Kidney tubule cell (primary cell): Measurements from ENCODE around the gene TSPAN9.

ENCODE experiments used
- DNase-seq: peaks from one replicate; pipeline ENCODE4 v3.0.0-alpha.2; 2018; ENCODE audit warnings: low spot score

Gene TSPAN9

DNA sequence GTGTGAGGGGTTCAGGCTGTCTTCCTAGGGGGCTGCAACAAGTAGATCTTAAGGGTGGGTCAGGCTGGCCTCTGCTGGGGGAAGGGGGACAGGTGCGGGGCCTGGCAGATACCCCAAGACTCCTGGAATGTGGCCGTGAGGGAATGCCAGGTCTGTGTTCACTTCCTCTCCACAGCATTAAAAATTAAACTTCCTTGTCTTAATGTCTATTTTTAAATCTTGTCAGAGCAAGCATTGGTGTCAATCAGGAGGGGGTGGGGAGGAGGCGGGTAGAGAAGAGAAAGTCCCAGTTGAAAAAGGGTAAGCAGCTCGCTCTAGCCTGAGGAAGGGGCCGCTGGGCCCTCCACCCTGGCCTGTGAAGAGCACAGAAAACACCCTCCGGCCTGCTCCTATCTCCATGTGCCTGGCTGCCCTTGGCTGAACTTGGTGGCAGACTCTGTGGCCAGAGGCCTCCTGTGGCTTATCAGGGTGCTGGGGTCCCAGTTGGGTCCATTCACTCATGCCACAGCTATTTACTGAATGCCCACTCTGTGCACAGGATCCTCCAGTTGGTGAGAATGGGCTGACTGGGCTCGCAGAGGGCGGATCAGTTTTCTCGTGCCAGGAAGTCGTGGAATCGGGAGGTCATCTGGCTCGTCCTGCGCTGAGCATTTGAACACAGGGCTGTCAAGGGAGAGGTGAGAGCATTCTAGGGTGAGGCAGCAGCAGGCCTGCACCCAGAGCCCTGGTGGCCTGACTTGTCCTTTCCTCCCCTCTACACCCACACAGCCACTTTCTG, 128.8 kb downstream of the TSPAN9 start:
- peak; percentile 79 for DNase-seq

DNA sequence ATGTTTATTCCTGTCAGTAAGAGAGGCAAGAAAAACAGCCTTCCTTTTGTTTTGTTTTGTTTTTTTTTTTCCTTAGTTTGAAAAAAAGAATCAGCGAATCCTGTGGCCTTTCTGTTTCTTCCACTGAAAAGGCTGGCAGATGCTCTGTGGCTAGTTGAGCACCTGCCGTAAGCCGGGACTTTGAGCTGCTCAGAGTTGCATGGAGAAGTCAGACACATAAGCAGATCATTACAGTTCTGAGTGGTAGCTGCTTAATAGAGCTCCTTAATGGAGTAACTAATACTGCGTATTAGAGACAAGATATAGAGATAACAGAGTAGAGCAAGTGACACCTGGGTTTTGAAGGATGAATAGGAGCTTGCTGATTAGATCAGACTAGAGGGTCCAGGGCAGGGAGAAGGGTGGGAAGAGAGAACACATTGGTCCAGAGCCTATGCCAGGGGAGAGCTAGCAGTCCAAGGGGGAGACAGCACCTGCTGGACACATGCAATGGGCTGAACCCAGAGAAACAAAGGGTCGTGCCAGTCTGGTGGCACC, 129.4 kb downstream of the TSPAN9 start:
- DNase-seq, result no peak

DNA sequence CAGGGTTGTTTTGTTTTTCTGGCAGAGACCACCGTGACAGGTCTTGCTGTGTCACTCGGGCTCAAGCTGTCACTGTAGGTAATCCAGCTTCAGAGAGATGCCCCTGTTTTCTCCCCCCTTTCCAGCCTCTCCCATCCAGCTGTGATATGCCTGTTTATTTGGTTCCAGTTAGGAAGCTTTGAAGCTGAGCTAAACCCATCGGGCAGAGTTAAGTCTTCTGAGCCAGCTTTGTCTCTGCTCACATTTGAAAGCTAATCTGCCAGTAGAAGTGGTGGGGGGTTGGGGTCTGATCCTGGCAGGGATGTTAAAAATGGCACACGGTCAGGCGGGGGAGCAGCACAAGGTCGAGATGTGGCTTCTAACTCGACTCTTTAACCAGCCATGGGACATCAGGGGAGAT, 130.0 kb downstream of the TSPAN9 start:
- DNase-seq, result no peak

DNA sequence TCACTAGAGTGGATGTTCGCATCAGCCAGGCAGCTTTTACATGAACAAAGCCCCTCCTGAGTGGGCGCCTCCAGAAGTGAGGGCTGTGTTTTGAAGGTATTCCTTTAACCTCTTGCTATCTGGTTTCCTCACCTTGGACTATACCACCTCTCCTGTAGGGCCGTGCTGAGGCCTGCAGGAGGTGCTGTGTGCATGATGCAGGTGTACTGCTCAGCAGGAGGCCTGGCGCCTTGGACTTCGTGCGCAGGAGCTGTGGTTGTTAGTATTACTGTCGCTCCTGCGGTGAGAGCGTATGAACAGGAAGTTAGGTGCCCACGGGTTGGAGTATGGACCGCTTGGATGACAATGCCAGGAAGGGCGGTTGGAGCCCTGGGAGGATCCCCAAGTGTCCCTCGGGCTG, 130.7 kb downstream of the TSPAN9 start:
- peak; percentile 68 for DNase-seq

DNA sequence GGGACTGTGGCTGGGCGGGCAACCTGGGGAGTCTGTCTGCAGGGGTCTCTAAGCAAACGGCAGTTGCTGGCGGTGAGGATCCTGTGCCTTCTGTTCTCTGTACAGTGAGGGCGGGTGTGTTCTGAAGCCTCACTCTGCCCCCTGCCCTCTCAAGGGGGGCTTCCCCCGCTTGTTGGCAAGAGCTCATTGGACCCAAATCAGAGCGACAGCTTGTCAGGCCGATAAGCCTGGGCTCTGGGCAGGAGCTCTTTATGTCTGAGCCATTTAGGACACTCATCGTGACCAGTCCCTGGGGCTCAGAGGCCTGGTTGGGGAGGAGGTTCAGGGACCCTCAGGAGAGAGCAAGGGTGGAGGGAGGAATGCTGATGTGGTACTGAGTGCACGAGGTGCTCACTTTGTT, 136.0 kb downstream of the TSPAN9 start:
- DNase-seq, result no peak

DNA sequence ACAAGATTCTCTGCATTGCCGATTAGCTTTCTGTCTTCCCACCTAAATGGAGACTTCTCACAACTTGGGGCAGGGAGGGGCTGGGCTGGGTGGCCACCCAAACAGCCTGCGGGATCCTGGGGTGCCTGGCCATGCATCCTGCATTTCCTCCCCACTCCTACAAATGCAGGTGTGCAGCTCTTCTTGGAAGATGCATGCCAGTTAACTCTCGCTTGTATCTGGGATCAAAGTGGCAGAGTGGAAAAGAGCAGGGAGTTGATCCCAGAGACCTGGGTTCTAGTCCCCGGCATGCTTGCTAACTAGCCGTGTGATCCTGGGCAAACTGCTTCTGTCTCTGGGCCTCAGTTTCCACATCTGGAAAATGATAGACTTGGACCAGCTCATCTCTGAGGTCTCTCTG, 136.6 kb downstream of the TSPAN9 start:
- DNase-seq, result no peak

DNA sequence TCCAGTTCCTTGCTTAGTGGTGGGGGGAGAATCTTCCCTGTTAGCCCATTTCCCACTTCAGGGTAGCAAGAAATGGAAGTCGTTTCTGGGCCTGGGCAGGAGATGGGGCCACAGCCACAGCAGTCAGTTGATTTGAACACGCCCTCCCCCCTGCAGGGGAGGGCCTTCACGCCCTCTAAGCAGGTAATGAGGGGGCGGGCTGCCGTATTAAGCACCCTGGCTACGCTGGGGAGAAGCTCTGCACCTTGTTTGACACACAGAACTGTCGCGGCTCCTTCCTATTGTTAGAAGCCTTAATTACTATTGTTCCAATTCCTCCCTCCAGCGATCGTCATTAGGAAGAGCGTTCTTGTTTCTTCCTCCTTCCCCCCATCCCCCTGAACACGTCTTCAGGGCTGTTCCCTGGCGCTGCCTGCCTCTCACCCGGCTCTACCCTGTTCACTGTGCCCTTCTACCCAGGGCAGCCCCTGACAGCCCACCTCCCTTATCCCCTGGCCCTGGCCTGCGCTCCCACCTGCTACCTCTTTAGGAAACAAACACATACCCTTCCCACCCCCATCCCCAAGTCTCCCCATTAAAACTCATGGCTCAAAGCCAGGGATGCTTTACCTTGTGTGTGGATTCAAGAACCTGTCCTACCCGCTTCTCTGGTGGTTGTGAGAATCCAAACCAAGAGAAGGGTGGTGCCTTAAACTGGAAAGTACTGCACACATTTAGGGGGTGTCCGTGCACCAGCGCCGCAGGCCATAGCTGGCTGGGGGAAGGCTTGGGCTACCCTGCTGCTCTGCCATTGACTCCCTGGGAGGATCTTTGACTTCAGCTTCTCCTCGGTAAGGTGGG, 137.6 kb downstream of the TSPAN9 start:
- peak; percentile 40 for DNase-seq

DNA sequence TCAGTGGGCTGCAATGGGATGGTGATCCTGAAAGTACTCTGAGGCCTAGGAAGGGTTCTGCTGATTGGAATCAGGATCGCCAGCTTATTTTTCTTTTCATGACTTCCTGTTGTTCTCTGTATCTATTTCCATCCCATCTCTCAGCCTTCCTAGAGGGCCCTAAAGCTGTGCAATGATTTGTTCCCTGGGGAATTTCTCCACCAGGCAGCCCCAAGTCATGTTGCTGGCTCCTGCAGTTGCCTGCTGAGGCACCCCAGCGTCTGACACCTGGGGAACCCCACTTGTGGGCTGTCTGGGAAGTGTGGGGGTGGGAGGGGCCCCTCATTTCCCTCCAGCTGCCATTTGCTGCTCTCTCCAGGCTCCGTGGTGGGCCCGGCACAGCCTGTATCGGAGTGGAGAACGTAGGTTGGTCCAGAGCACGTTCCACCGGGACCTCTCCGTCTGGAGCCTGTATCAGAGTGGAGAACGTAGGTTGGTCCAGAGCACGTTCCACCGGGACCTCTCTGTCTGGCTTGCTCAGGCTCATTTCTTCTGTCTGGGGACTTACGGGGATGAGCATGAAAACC, 138.3 kb downstream of the TSPAN9 start:
- DNase-seq, result no peak

DNA sequence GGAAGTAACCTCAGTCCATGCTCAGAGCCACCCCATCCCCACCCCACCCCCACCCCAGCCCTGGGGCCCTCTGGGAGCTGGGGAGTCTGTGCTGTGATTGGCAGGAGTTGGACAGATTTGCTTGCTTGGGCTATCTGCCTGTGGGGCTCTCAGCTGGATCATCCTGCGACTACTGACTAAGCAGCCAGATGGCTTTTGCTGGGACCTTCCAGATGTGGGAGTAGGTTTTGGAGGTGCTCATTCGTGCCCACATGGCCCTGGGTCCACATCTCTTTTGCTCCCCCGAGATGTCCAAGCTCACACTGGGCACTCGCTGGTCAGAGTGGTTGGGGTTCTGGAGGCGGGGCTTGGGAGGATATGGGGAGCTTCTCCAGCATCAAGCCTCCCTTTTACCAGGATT, 138.9 kb downstream of the TSPAN9 start:
- DNase-seq, result no peak

DNA sequence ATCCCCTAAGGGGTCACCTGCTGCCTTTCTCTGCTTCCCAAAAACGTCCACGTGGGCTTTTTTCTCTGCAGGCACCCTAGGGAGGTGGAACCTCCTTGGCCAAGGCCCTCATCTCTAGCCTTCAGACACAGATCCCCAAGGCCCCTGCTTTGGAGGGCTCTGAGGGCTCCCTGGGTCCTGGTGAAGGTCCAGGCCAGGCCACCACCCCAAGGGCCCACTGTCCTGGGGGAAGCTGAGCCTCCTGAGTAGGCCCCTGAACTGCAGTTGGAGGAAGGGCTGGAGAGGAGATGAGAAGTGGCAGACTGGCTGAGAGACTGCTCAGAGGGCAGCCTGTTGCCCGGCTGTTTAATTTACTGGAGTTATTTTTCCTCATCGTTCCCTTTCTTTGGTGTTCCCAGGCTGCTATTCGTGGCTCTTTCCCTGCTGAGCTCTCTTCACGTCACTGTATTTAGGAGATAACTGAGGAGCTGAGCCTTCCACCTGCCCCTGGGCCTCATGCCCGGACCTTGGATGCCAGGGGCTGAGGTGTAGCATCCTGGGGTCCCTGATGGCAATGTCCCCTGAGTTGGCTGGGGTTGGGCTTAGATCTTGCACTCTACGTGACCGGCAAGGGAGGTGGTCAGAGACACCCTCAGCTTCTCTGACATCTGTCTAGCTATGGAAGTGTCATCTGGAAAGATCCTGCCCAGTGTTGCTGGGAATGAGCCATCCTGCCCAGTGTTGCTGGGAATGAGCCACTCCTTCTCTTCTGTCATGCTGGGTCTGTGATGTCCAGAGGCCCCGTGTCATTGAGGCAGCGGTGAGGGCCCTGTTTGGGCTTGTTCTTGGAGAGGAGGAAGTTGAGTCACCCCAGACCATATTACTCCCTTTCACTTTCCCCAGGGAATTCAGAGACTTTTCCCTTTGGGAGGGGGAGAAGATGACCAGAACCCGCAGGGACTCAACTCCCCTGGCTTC, 139.8 kb downstream of the TSPAN9 start:
- peak; percentile 83 for DNase-seq

DNA sequence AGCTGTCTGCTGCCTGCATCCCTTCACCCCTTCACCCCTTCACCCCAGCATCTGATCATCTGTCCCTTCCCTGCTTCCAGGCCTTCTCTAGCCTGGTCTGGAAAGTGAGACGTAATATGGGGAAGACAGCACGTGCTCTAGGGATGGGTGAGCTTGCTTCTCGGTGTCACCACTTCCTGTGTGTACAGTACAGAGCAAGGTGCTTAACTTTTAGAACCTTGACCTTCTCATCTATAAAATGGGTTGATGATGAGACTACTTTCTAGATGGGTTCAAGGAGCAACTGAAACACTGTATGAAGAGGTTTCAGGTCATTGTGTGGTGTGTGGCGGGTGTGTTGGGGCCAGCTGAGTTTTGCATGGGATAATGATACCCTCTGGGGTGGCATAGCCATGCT, 140.5 kb downstream of the TSPAN9 start:
- DNase-seq, result no peak

DNA sequence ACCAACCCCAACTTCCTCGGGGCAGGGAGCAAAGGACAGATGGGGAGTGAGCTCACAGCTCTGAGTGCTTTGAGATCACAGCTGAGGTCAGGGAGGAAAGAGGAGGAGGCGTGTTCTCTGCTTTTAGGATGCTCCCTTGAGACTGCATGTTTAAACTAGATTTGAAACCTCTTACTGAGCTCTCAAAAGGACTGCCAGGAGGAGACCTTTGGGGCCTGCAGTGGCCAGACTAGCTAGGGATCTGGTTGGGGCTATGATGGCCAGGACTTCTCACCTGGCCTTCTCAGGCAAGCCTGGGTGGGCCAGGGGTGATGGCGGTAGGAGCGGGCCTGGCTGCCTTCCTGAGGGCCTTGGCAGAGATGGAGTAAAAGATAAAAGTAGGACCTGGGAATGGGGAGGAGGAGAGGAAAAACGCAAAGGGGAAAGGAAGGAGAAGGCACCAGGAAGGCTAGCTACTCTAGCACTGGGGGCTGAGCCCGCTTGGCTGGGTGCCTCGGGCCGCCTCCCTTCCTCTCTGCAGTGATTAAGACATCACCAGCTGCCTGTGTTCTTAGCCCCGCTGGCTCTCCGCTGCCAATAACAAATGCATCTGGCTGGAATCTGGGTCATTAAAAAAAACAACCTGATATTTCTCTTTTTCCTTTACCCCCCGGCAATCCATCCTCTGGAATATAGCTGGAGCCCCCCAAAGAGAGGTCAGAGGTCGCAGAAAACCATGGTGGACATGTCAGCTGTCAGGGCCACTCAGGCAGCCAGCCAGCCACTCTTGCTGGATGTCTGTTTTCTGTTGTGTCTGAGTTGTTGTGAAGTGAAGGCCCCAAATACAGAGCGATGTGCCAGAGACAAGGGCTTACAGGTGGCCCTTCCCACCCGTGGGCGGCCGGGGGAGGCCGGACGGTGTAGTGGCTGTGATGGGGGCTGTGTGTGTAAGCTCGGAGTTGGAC, 141.3 kb downstream of the TSPAN9 start:
- peak; percentile 50 for DNase-seq

DNA sequence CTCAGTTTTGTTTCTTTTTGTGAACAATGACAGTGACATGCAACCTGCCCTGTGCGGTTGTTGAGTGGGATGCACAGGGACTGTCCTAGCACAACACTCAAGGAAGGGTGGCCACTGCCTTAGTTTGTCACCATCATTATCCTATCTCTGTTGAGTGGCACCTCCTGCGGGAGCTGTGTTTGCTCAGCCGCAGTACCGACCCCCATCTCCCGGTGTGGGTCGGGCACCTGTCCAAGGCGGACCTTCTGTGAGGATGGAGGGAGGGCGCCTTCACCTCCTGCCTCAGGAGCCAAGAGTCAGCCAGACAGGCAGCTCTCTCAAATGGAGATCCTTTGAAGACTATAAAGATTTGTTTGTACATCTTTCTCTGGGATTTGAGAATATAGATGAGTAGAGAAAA, 142.1 kb downstream of the TSPAN9 start:
- no peak for DNase-seq

DNA sequence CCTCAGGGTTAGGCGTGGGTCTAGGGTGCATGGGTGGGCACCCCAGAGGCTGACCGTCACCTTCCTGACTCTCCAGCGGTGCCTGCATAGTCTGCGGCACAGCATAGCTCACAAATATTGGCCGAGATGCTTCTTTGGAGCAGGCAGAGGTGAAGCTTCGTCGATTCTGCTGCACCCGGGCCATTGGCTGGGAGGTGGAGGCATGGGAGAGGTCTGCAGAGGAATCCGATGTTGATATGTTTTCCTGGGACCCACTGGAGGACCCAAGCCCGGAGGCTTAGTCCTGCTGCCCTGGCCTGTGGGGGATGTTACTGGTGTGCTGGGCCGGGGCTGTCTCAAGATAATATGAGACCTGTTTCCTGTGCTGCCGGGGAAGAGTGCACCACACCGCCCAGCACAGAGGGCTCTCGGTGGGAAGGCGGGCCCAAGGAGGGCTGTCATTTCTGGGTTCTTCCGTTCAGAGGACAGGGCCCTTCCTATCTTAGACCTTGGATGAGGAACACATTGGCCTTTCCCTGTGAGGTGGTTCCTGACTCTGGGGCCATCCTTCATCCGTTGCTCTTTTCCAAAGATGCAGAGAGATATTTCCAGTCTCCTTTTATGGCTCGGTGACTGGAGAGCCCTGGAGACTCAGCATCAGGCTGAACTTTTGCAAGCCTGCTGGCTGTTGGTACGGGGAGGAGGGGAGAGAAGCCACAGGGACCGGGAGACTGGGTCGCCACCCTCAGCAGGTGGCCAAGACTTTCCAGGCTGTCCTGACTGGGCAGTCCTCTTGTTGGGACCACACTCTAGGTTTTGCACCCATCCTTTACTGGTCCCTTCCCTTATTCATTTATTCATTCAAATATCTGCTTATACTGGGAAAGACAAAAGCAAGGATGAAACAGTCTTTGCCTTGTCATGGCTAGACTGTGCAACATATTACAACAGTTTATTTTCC, 143.5 kb downstream of the TSPAN9 start:
- DNase-seq, result no peak

DNA sequence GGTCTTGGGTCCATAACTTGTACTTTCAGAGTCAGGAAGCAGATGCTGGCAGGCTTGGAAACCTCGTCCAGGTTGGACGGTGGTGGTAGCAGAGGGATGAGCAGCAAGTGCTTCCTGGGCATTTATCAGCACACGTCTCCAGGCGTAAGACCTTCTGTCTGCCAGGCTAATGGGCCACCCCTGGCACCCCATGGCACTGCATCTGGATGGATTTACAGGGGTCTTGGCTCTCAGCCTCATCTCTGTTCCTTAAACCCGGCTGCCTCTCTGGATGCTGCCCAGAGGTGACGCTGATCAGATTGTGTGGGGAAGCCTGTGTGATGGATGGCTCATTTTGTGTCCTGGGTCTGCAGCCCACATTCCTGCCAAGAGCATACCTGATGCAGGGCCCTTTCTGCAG, 145.1 kb downstream of the TSPAN9 start:
- no peak for DNase-seq

DNA sequence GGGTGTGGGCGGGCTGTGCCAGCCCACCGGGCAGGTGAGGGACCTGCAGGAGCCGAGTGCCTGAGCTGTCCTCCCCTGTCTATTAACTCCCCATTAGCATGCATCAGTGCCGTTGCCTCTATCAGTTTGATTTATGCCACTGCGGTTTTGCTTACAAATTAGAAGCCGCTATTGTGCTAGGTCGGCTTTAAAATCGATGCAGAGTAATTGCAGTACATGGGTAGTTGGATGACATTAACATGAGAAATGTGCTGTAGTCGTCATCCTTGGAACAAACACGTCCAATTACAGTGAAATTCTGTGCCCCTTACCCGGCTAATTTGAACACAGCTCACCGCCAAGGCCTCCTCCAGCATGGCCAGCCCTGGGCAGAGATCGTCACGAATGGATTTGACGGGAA, 145.8 kb downstream of the TSPAN9 start:
- no peak for DNase-seq

DNA sequence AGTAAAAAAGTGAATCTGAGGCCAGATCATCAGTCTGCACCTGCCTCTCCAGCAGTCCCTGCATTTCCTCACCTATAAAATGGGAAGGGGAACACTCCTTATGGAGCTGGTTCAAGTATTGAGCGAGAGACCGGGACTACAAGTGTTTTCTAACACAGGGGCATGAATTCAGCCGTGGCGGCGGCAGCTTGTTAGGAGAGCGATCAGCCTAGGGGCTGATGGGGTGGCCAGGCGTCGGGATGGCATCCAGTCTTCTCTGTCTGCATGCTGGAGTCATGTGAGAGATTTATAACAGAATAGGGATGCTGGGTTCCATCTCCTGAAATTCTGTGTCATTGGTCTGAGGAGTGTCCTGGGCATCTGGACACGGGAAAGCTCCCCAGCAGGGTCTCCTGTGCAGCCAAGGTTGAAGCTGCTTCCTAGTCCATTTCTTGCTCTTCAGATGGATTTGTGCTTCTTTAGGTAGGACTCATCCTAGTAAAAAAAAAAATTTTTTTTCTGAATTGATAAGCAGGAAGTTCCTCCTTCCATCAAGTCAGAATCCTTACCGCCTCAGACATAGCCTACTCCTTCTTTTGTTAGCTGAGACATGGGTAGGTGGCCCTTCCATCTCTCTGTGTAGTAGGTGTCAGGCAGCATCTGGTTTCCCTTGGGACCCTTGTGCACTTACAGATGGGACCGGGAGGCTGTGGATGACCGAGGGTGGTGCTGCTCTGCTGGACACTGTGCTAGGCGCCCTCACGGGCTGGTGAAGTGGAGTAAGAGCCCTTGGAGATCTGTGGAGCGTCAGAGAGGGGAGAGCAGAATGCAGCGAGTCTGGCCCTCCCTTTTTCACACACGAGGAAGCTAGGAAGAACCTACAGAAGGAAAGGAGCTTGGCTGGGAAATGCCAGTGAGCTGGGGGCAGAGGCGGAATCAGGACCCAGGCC, 146.7 kb downstream of the TSPAN9 start:
- no peak for DNase-seq

DNA sequence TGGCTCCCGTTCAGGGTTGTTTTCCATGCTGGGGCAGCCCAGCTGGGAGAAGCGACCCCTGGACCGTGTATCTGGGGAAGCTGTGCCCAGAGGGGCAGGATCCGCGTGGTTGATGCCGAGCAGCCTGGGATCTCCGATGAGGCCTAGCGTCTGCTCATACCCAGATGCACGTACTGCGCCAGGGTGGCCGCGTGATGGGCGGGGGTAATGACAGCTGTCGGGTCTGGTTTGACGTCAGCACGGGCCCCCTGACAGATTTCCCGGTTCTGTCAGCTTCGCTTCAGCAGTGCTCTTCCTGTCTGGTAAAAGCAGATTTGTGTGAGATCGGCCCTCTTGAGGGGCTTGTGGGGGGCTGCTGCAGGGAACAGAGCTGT, 147.3 kb downstream of the TSPAN9 start:
- DNase-seq, result no peak
